GM23248 (cell line): ENCODE results near the gene DEFB118. TPM values are rescaled to one million over a fixed set of nuclear protein-coding genes. Genes with fewer than 3 reads are reported as not detected.

Source experiments
- DNase-seq: peaks from one replicate; pipeline ENCODE4 v3.0.0-alpha.2; 2015
- H2AFZ ChIP-seq: fragments of 200-600 bp; sonication (generic); 2 replicates; pipeline ENCODE4 v1.6.1; 2016; ENCODE audit warnings: antibody characterized with exemption
- H3F3A ChIP-seq: fragments of 200-600 bp; sonication (generic); 2 replicates; pipeline ENCODE4 v1.6.1; 2016; ENCODE audit warnings: mild to moderate bottlenecking, antibody characterized with exemption, mixed run types; ENCODE audit not compliant: insufficient read depth
- H3K27ac ChIP-seq: fragments of 200-600 bp; sonication (generic); 2 replicates; pipeline ENCODE4 v1.5.1; 2016; ENCODE audit warnings: mild to moderate bottlenecking
- H3K27me3 ChIP-seq: fragments of 200-600 bp; sonication (generic); replicated peaks from 2 replicates; pipeline ENCODE4 v1.6.1; 2016; ENCODE audit warnings: mild to moderate bottlenecking; ENCODE audit not compliant: insufficient read depth
- H3K36me3 ChIP-seq: fragments of 200-600 bp; sonication (generic); 2 replicates; pipeline ENCODE4 v1.6.1; 2016; ENCODE audit warnings: low read depth, mild to moderate bottlenecking
- H3K4me1 ChIP-seq: fragments of 200-600 bp; sonication (generic); 2 replicates; pipeline ENCODE4 v1.6.1; 2016; ENCODE audit warnings: mild to moderate bottlenecking; ENCODE audit not compliant: insufficient read depth
- H3K4me2 ChIP-seq: fragments of 200-600 bp; sonication (generic); one replicate; pipeline ENCODE4 v1.6.1; 2016; ENCODE audit warnings: mild to moderate bottlenecking; ENCODE audit not compliant: unreplicated experiment
- H3K4me3 ChIP-seq: fragments of 200-600 bp; sonication (generic); 2 replicates; pipeline ENCODE4 v1.5.1; 2016; ENCODE audit warnings: mild to moderate bottlenecking
- H3K79me2 ChIP-seq: fragments of 200-600 bp; sonication (generic); 2 replicates; pipeline ENCODE4 v1.6.1; 2016; ENCODE audit warnings: mild to moderate bottlenecking; ENCODE audit not compliant: insufficient read depth
- H3K9ac ChIP-seq: fragments of 200-600 bp; sonication (generic); 2 replicates; pipeline ENCODE4 v1.6.1; 2016; ENCODE audit warnings: mild to moderate bottlenecking
- H3K9me2 ChIP-seq: fragments of 200-600 bp; sonication (generic); 2 replicates; pipeline ENCODE4 v1.6.1; 2016; ENCODE audit warnings: mixed run types, mild to moderate bottlenecking, moderate library complexity; ENCODE audit not compliant: insufficient read depth
- H3K9me3 ChIP-seq: fragments of 200-600 bp; sonication (generic); one replicate; pipeline ENCODE4 v1.6.1; 2017; ENCODE audit warnings: low read depth
- H4K20me1 ChIP-seq: fragments of 200-600 bp; sonication (generic); 2 replicates; pipeline ENCODE4 v1.6.0; 2016; ENCODE audit not compliant: insufficient read depth
- EZH2 ChIP-seq: fragments of 200-600 bp; sonication (generic); IDR thresholded peaks from 2 replicates; pipeline ENCODE4 v1.6.1; 2018; ENCODE audit warnings: antibody characterized with exemption, mild to moderate bottlenecking; ENCODE audit not compliant: insufficient read depth, poor library complexity, severe bottlenecking
- EZH2phosphoT487 ChIP-seq: fragments of 200-600 bp; sonication (generic); IDR thresholded peaks from 2 replicates; pipeline ENCODE4 v1.6.1; 2018; ENCODE audit warnings: antibody characterized with exemption, moderate library complexity, mild to moderate bottlenecking, low read depth; ENCODE audit not compliant: insufficient read depth
- WGBS, 2 experiments: methylation state at CpG; one replicate each; pipeline ENCODE4 v1.1.6; 2015 to 2017; ENCODE audit warnings: low lambda C conversion rate in 2 of 2, low coverage in 1 of 2; ENCODE audit errors: missing lambda C conversion rate in 2 of 2; 5-methylcytosine and 5-hydroxymethylcytosine counted together
- in situ Hi-C: fragments of 300-500 bp; cut with MboI; formaldehyde crosslinking; loops from 2 replicates; pipeline ENCODE4 v1.15.0; 2020
- polyA plus RNA-seq: library from polyadenylated mRNA; unstranded; fragments of >200 nt; fragmentation: Nextera tagmentation; extraction: Ambion mirVana; gene quantifications from 2 replicates; pipeline ENCODE4 v1.2.1, GENCODE V29; 2016
- small RNA-seq: library from RNA; depleted of rRNA; stranded (forward); fragments of <200 nt; gene quantifications from one replicate; pipeline ENCODE3, GENCODE V24; 2014; ENCODE audit warnings: low read depth, low replicate concordance
- total RNA-seq: library from RNA; depleted of rRNA; stranded (reverse); fragments of >200 nt; shearing (Covaris generic); gene quantifications from 2 replicates; pipeline ENCODE4 v1.2.3, GENCODE V29; 2014; rRNA removed

Gene DEFB118
- total and polyA plus RNA-seq, 2 experiments from 2014 or later: not detected

- Histone ChIP-seq H3K4me1 (no peaks in the 10 kb centered on the region), H3K9ac (no peak overlapping the region), H4K20me1 (no peaks in the 10 kb centered on the region), H3K9me2 (no peaks in the 10 kb centered on the region), H3K27me3 (no peaks in the 10 kb centered on the region; the same call in 1 of the 2 replicates), H3K36me3 (no peaks in the 10 kb centered on the region), H3K9me3 (no peaks in the 10 kb centered on the region), H3K4me2 (no peak overlapping the region), H3K79me2 (no peaks in the 10 kb centered on the region), H3K4me3 (no peak overlapping the region), H2AFZ (no peak overlapping the region), H3F3A (no peaks in the 10 kb centered on the region), H3K27ac (no peak overlapping the region)
- DNase-seq: no peak
- TF ChIP-seq EZH2 (no peak), EZH2phosphoT487 (no peak)
- WGBS, 2 experiments: 54 to 57% methylated on average over 2 of the region's 2 CpGs
- in situ Hi-C loops: no loop called here
Observed at GRCh38 chr20:31415653-31416052, 47.3 kb downstream of the DEFB118 start.

- Histone ChIP-seq H3K9ac (no peak overlapping the region), H3K9me2 (no peaks in the 10 kb centered on the region), H3K79me2 (no peaks in the 10 kb centered on the region), H3K4me3 (no peak overlapping the region), H3K36me3 (no peaks in the 10 kb centered on the region), H3K4me2 (no peak overlapping the region), H3K4me1 (no peaks in the 10 kb centered on the region), H4K20me1 (no peaks in the 10 kb centered on the region), H3K27me3 (no peaks in the 10 kb centered on the region), H3K9me3 (no peaks in the 10 kb centered on the region), H3K27ac (no peak overlapping the region), H3F3A (no peaks in the 10 kb centered on the region), H2AFZ (no peak overlapping the region)
- WGBS, 2 experiments: 52 to 56% methylated on average over 7 of the region's 7 CpGs
- no peak for TF ChIP-seq EZH2
- no peak for TF ChIP-seq EZH2phosphoT487
- in situ Hi-C loops: no loop called here
- DNase-seq: no peak
Observed at GRCh38 chr20:31418307-31418706, 49.9 kb downstream of the DEFB118 start.

Small RNAs within 50 kb of the gene (small RNA-seq; reads per million reads assigned to genes)
- gene DEFB117 (not detected), gene RF00561 (not detected), gene RNA5SP480 (not detected)

Other genes starting within 250 kb of the DEFB118 start
- gene DEFB115, start 110.9 kb upstream of the DEFB118 start, total RNA-seq: not detected in 2 replicates
- gene DEFB115, start 110.9 kb upstream of the DEFB118 start, polyA plus RNA-seq: not detected in 2 replicates
- not detected in 2 replicates for gene DEFB116, start 60.0 kb upstream of the DEFB118 start, total RNA-seq
- gene DEFB116, start 60.0 kb upstream of the DEFB118 start, polyA plus RNA-seq: not detected in 2 replicates
- gene DEFB119, start 22.0 kb downstream of the DEFB118 start, total RNA-seq: not detected in 2 replicates
- gene DEFB119, start 22.0 kb downstream of the DEFB118 start, polyA plus RNA-seq: not detected in 2 replicates
- not detected in 2 replicates for gene DEFB121, start 37.6 kb downstream of the DEFB118 start, total RNA-seq
- not detected in 2 replicates for gene DEFB121, start 37.6 kb downstream of the DEFB118 start, polyA plus RNA-seq
- not detected in 2 replicates for gene DEFB123, start 72.0 kb downstream of the DEFB118 start, total RNA-seq
- not detected in 2 replicates for gene DEFB123, start 72.0 kb downstream of the DEFB118 start, polyA plus RNA-seq
- not detected in 2 replicates for gene DEFB124, start 106.5 kb downstream of the DEFB118 start, total RNA-seq
- gene DEFB124, start 106.5 kb downstream of the DEFB118 start, polyA plus RNA-seq: not detected in 2 replicates
- gene REM1, start 106.7 kb downstream of the DEFB118 start, total RNA-seq: not detected in 2 replicates
- not detected in 2 replicates for gene REM1, start 106.7 kb downstream of the DEFB118 start, polyA plus RNA-seq
- 110 and 117 TPM in 2 replicates for gene HM13, start 145.8 kb downstream of the DEFB118 start, total RNA-seq
- 424 and 434 TPM in 2 replicates for gene HM13, start 145.8 kb downstream of the DEFB118 start, polyA plus RNA-seq
- 583 and 780 TPM in 2 replicates for gene ID1, start 236.7 kb downstream of the DEFB118 start, total RNA-seq
- gene ID1, start 236.7 kb downstream of the DEFB118 start, polyA plus RNA-seq: 248 TPM in 2 replicates